Activated T-cell treated with anti-CD3 and anti-CD28 coated beads, Interleukin-2, amount 50 U/mL, for 1 hour (primary cell): ENCODE measurements around the gene SLC29A3.

Experiments used
- DNase-seq: peaks from one replicate; pipeline ENCODE4 v3.0.0-alpha.2; 2020

Gene SLC29A3

GRCh38 chr10:71395621-71396020 lies 76.6 kb downstream of the SLC29A3 start:
- no peak for DNase-seq

GRCh38 chr10:71396084-71396710 lies 77.1 kb downstream of the SLC29A3 start:
- peak; percentile 40 for DNase-seq

DNA sequence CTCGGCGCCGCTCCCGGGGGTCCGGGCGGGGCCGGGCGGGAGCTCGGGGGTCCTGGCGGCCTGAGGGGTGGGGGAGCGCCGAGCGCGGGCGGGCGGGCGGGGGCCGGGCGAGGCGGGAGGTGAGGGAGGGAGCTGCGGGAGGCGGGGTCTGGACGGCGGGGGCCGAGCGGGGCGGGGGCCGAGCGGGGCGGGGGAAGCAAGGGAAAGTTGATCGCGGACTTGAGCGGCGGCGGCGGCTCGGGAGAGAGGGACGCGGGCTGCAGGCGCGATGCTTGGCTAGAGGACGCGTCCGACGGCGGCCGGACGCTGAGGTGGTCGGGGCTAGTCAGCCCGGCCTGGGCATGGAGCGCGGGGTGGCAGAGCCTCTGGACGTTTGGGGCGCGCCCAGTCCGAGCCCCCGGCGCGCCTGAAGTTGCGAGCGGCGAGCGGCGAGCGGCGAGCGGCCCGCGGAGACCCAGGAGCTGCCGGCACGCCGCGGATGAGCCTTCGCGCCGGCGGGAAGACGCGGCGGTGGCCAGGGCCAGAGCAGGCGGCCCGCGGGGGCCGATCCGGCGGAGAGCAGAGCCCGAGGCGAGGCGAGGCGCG lies 77.7 kb downstream of the SLC29A3 start, which contains the start of gene CDH23:
CDH23 (plus strand) TSS at position 210 of the 585 bp plus-strand sequence. CDS start 42,912 bp downstream, outside the sequence.
- peak; percentile 26 for DNase-seq

GRCh38 chr10:71397296-71398212 lies 78.5 kb downstream of the SLC29A3 start:
- no peak for DNase-seq

- DNase-seq, result no peak
These were observed 79.9 kb downstream of the SLC29A3 start for GRCh38 chr10:71398976-71399375.

DNA sequence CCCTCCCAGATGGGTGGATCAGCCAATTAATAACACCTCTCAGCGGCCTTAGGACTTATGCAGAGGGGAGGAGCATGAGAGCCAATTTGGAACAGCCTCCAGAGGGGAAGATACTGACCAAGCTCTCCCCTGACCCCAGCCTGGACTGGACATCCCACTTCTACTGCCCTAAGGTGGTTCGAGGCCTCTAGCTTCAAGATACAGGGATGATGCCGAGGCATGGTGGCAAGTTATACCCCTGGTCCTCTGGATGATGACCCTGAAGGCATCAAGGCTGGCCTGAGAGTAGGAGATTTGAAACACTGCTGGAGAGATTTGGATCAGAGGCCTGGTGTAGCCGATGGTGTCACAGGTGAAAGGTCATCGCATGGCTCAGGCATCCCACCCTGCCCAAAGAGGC lies 80.9 kb downstream of the SLC29A3 start:
- no peak for DNase-seq

DNA sequence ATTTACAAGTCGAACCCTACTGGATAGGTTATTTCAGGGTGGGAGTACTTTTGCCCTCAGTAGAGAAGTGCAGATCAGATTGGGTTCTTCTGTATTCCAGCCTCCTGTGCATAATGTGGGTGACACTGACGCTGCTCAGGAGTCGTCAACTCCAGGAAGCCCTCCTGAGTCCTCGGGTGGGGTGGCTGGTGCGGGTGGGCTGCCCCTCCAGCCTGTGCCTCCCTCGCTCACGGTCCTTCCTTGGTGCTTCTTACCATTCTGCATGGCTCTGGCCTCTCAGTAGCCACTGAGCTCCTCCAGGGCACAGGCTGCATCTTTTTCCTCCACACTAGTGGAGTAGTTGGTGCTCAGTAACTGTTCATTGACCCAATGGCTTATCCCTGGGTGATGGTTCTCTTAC lies 82.0 kb downstream of the SLC29A3 start:
- DNase-seq, result no peak

- DNase-seq, result no peak
These were observed 82.9 kb downstream of the SLC29A3 start for GRCh38 chr10:71402005-71402404.

GRCh38 chr10:71404503-71405295 lies 85.6 kb downstream of the SLC29A3 start:
- no peak for DNase-seq

- no peak for DNase-seq
These were observed 87.8 kb downstream of the SLC29A3 start for GRCh38 chr10:71406878-71407277.

DNA sequence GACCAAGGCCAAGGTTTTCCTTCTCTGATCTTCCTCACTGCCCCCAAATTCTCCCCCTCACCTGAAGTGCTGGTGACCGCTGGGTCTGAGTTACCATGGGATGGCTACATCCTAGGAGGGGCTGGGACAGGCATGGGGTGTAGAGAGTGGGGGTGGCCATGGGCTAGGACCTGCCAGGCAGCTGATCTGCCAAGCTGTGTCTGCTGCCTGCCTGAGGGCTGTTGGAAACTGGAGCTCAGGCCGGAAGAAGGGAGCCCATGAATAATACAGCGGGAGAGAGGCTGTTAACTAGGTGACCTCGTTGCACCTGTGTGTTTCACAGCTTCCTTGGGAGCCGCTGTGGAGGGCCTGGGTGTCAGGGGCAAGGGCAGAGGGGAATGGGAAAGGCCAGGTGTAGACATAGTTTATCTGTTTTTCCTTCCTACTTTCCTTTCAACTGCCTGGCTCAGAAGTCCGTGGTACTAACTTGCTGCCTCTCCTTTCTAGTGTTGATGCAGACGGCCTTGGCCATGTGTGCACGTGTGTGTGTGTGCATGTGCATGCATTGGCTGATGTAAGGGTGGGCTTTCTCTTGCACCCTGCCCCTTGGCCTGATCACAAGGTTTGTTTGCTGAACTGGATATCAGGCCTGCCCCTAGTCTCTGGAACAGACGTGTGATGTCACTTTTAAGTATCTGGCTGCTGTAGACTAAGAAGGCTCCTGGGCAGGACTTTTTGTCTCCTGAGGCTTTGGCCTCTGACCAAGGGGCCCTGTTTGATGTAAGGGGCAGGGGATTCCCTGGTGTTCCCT lies 89.6 kb downstream of the SLC29A3 start:
- DNase-seq, result no peak

GRCh38 chr10:71409516-71410104 lies 90.6 kb downstream of the SLC29A3 start:
- no peak for DNase-seq
